Measurements from ENCODE around the gene ENTPD6.

DNA sequence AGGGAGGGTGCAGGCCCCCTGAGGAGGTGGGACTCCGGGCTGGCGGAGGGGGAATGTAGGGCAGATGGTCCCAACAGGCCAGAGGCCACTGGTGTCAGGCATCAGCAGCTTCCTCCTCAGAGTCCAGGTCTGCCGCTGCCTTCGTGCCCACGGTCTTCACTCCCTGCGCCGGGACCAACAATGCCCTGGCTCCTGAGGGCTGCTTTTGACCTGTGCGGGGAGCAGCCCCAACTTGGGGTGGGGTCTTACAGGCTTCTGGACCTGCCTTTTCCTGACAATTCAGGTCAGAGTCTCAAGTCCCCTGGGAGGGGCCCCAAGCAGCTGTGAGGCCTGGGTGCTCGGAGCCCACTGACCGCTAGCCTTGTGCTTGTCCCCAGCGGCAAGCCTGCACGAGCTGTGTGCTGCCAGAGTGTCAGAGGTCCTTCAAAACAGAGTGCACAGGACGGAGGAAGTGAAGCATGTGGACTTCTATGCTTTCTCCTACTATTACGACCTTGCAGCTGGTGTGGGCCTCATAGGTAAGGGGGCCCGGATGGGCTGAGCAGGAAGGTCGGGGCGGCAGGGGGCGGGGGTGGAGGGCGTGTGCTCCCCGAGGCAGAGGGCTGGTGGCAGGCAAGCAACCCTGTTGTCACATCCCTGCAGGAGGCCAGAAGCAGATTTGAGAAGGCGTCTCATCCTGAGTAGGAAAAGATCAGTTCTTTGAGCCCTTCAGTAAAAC lies 27.1 kb downstream of the ENTPD6 start:
- TF ChIP-seq POLR2A (IDR thresholded peaks at IDR 0.05) (no peak), POLR2AphosphoS5 (IDR thresholded peaks at IDR 0.05) (no peak)
- TF ChIP-seq, protein P1, sequence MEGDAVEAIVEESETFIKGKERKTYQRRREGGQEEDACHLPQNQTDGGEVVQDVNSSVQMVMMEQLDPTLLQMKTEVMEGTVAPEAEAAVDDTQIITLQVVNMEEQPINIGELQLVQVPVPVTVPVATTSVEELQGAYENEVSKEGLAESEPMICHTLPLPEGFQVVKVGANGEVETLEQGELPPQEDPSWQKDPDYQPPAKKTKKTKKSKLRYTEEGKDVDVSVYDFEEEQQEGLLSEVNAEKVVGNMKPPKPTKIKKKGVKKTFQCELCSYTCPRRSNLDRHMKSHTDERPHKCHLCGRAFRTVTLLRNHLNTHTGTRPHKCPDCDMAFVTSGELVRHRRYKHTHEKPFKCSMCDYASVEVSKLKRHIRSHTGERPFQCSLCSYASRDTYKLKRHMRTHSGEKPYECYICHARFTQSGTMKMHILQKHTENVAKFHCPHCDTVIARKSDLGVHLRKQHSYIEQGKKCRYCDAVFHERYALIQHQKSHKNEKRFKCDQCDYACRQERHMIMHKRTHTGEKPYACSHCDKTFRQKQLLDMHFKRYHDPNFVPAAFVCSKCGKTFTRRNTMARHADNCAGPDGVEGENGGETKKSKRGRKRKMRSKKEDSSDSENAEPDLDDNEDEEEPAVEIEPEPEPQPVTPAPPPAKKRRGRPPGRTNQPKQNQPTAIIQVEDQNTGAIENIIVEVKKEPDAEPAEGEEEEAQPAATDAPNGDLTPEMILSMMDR (IDR thresholded peaks at IDR 0.05), result no peak

Measured in prostate gland (tissue), 2 donors.